Measurements from ENCODE around the gene KLHL25. TPM values are rescaled to one million over a fixed set of nuclear protein-coding genes. Genes with fewer than 3 reads are reported as not detected.

Gene KLHL25
- total RNA-seq, 1 experiment from 2014 or later = 18.4 TPM

GRCh38 chr15:85781099-85781498 is 13.6 kb downstream of the KLHL25 start:
- Histone ChIP-seq H4K91ac (ENCODE audit: insufficient read length, low read depth, low read length) (no peak overlapping the region), H4K5ac (ENCODE audit: insufficient read length, low read depth, low read length) (no peak overlapping the region), H2BK20ac (ENCODE audit: low read depth, low read length, poor library complexity, severe bottlenecking) (no peak overlapping the region), H4K20me1 (ENCODE audit: control insufficient read depth, insufficient read depth, insufficient read length) (no peaks in the 10 kb centered on the region), H3K27ac (ENCODE audit: insufficient read length, low read depth, low read length) (no peak overlapping the region), H3T11ph (ENCODE audit: low read length) (no peak overlapping the region), H2BK12ac (ENCODE audit: insufficient read length, low read depth, low read length) (no peak overlapping the region), H3K79me2 (ENCODE audit: insufficient read depth, low read length) (peaks cover 19% of the 10 kb centered on the region), H3K4me2 (ENCODE audit: insufficient read depth, insufficient read length, low read length) (no peak overlapping the region), H3K14ac (ENCODE audit: insufficient read depth, low read length) (no peak overlapping the region), H3K4ac (ENCODE audit: low read depth, low read length) (no peak overlapping the region), H2BK5ac (ENCODE audit: insufficient read length, low read length) (no peak overlapping the region), H3K79me1 (ENCODE audit: insufficient read depth, low read depth, low read length, poor library complexity, severe bottlenecking) (peaks cover 5% of the 10 kb centered on the region), H3K56ac (ENCODE audit: insufficient read length, low read depth, low read length) (no peak overlapping the region), H3K4me1 (ENCODE audit: insufficient read depth, low read length) (peaks cover 7% of the 10 kb centered on the region; the same call in 1 of the 2 replicates), H3K18ac (ENCODE audit: insufficient read length, low read depth, low read length) (no peak overlapping the region), H3K23ac (ENCODE audit: insufficient read length, low read depth, low read length) (no peak overlapping the region), H2AFZ (ENCODE audit: low read length) (no peak overlapping the region), H3K9ac (ENCODE audit: extremely low read depth, insufficient read length, low read length) (no peak overlapping the region), H2BK15ac (ENCODE audit: low read depth, low read length) (no peak overlapping the region), H3K23me2 (ENCODE audit: insufficient read length, low read depth, low read length, poor library complexity, severe bottlenecking) (no peaks in the 10 kb centered on the region), H4K8ac (replicated peaks; ENCODE audit: insufficient read length, low read depth, low read length) (no peak overlapping the region), H3K9me3 (ENCODE audit: control insufficient read depth, low read depth, low read length) (no peaks in the 10 kb centered on the region), H2AK5ac (ENCODE audit: insufficient read length, low read length) (no peak overlapping the region), H3K27me3 (ENCODE audit: insufficient read depth, low read length) (no peaks in the 10 kb centered on the region), H2BK120ac (ENCODE audit: low read depth, low read length, poor library complexity, severe bottlenecking) (no peak overlapping the region)
- no peak for DNase-seq
- WGBS (ENCODE audit: extremely low coverage, insufficient read length, low lambda C conversion rate) = no CpG with 5 or more reads among the region's 7 CpGs
- H3K4me3 Mint-ChIP-seq = no peak overlapping the region
- TF ChIP-seq CTCF (conservative IDR thresholded peaks at IDR 0.05) = no peak
- no peaks in the 10 kb centered on the region for H3K27me3 Mint-ChIP-seq (ENCODE audit: low read depth)
- peaks cover 28 to 33% of the 10 kb centered on the region in 2 experiments for H3K4me1 Mint-ChIP-seq
- no peak overlapping the region for H3K27ac Mint-ChIP-seq
- peaks cover 0 to 15% (median 3%) of the 10 kb centered on the region in 3 experiments; a peak in 5 of 7 replicates for H3K36me3 Mint-ChIP-seq (ENCODE audit: insufficient read depth in 1 of 3, low read depth in 3 of 3)
- no peaks in the 10 kb centered on the region for H3K9me3 Mint-ChIP-seq
